Measurements from ENCODE around the gene PLAGL1.
"Not testable (repeated sequence)": the region's sequence is repeated elsewhere in the genome, so short reads cannot be mapped to it uniquely, and the experiment has no call there.

PLAGL1 gene

DNA sequence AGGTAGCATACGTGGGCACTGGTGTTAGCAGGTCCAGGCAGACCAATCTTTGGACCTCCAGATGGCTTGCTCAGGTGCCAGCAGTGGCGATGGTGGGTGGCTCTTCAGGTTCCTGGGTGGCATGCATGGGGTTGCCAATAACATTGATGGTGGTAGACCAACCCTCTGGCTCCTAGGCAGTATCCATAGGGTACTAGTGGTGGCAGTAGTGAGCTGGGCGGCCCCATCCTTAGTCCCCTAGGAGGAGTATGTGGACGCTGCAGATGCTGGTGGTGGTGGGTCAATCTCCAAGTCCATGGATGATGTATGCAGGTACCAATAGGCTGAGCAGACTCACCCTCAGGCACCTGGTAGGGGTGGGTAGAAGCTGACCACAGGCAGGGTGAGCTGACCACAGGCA is 73.2 kb downstream of the PLAGL1 start:
- no peak for DNase-seq

DNA sequence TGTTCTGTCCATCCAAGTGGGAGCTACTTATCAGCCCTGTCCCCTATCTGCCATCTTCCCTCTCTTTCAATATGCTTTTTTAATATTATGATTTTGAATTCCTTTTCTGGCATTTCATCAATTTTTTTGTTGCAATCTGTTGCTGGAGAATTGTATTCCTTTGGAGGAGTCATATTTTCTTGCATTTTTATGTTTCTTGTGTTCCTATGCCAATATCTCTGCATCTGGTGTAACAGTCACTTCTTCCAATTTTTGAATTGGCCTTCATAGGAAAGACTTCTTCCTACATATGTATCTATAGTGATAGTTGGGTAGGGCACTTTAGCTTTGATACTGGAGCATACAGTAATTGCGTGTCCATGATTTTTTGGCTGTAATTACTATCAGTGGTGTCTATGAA is 73.7 kb downstream of the PLAGL1 start:
- no peak for DNase-seq

- DNase-seq: no peak
Observed at GRCh38 chr6:143929975-143930374, 78.1 kb downstream of the PLAGL1 start.

GRCh38 chr6:143928853-143929252 is 79.2 kb downstream of the PLAGL1 start:
- DNase-seq: no peak

DNA sequence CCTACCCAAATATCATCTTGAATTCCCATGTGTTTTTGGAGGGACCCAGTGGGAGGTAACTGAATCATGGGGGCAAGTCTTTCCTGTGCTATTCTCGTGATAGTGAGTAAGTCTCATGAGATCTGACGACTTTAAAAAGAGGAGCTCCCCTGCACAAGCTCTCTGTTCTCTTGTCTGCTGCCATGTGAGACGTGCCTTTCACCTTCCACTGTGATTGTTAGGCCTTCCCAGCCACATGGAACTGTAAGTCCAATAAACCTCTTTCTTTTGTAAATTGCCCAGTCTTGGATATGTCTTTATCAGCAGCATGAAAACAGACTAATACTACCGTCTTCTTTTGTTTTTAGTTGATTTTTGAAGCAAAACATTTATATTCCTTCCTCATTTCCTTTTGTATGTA is 91.0 kb downstream of the PLAGL1 start:
- DNase-seq: not testable (repeated sequence)

- no peak for DNase-seq
Observed at GRCh38 chr6:143912671-143913070, 95.4 kb downstream of the PLAGL1 start.

DNA sequence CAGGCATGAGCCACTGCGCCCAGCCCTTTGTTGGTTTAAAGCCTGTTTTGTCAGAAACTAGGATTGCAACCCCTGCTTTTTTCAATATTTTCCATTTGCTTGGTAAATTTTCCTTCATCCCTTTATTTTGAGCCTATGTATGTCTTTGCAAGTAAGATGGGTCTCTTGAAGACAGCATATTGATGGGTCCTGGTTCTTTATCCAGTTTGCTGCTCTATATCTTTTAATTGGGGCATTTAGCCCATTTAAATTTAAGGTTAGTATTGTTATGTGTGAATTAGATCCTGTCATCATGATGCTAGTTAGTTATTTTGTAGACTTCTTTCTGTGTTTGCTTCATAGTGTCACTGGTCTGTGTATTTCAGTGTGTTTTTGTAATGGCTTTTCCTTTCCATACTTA is 97.0 kb downstream of the PLAGL1 start:
- DNase-seq: no peak

GRCh38 chr6:143902827-143903226 is 105.2 kb downstream of the PLAGL1 start:
- DNase-seq: no peak

GRCh38 chr6:143901885-143902750 is 105.9 kb downstream of the PLAGL1 start:
- no peak for DNase-seq

DNA sequence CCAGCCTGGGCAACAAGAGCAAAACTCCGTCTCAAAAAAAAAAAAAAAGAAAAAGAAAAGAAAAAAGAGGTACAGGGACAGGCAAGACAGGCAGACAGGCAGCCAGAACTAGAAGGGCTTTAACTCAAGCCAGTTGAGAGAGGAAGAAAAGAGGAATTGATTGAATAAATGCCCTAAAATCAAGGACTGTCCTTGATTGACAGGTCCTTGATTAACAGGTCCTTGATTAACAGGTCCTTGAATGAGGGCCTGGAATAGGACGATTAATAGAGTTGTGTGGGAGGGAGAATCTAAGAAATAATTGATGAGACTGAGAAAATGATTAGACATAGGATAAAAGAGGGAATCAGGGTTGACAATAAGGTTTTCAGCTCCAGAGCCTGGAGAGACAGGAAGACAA is 107.7 kb downstream of the PLAGL1 start:
- no peak for DNase-seq

- no peak for DNase-seq
Observed at GRCh38 chr6:143896126-143896860, 111.8 kb downstream of the PLAGL1 start.

GRCh38 chr6:143894655-143895054 is 113.4 kb downstream of the PLAGL1 start:
- DNase-seq: no peak

All from NCI-H510A treated with DMSO at 0.1 percent for 48 hours (cell line).